Esophagus muscularis mucosa (tissue), 3 donors: ENCODE data around the gene CAPZB.

Source experiments
- CTCF ChIP-seq, 3 experiments: fragments of 200-600 bp in 2 of 3; fragments of 450-650 bp in 1 of 3; sonication (generic) in 2 of 3; IDR thresholded peaks; one replicate each; pipeline ENCODE4 v1.5.1; 2017 to 2019; ENCODE audit warnings: antibody characterized with exemption in 3 of 3, mild to moderate bottlenecking in 2 of 3, moderate library complexity in 1 of 3
- EP300 ChIP-seq: sonication (generic); formaldehyde crosslinking; IDR thresholded peaks from one replicate; pipeline ENCODE4 v1.6.1; 2017; ENCODE audit warnings: antibody characterized with exemption

DNA sequence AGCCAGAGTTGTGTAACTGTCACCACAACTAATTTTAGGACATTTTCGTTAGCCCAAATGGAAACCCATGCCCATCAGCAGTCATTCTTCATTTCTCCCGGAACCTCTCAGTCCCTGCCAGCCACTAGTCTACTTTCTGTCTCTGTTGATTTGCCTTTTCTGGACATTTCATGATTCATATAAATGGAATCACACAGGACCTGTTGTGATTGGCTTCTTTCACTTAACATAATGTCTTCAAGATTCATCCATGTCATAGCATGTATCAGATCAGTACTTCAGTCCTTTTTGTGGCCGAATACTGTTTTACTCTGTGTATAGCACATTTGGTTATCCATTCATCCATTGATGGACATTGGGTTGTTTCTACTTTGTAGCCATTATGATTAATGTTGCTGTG is 166.1 kb downstream of the CAPZB start:
- no peak for TF ChIP-seq CTCF (IDR thresholded peaks at IDR 0.05)
- no peak for TF ChIP-seq EP300
